OCI-LY1 (cell line): ENCODE data around the gene NAALAD2.

ENCODE experiments used
- EZH2 ChIP-seq: fragments of 200-600 bp; sonication (generic), shearing (Covaris generic); IDR thresholded peaks from 2 replicates; pipeline ENCODE4 v1.8.0; 2017; ENCODE audit warnings: borderline replicate concordance, mixed run types, mild to moderate bottlenecking, antibody characterized with exemption, low read length, moderate library complexity, mixed read lengths
- TF ChIP-seq, protein P1 (sequence below): fragments of 200-600 bp; sonication (generic), shearing (Covaris generic); IDR thresholded peaks from 2 replicates; pipeline ENCODE4 v1.5.1; 2017; ENCODE audit warnings: mild to moderate bottlenecking, antibody characterized with exemption, low read length, moderate library complexity, mixed read lengths

DNA sequence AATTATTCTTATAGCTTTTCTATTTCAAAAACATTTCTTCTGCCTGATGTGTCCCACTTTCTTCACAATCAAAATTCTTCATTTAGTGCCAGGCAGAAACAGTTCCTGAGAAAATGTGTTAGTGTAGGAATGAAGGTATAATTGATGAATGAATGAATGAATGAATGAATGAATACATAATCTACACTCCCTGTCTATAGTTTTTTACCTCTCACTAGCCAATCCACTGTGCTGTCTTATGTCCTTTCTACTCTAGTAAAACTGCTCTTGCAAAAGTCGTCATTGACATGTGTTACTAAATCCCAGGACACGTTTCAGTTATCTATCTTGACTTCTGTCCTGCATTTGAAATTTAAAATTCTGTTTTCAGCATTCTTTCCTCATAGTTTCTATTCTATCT, 45.5 kb downstream of the NAALAD2 start:
- TF ChIP-seq, protein P1, sequence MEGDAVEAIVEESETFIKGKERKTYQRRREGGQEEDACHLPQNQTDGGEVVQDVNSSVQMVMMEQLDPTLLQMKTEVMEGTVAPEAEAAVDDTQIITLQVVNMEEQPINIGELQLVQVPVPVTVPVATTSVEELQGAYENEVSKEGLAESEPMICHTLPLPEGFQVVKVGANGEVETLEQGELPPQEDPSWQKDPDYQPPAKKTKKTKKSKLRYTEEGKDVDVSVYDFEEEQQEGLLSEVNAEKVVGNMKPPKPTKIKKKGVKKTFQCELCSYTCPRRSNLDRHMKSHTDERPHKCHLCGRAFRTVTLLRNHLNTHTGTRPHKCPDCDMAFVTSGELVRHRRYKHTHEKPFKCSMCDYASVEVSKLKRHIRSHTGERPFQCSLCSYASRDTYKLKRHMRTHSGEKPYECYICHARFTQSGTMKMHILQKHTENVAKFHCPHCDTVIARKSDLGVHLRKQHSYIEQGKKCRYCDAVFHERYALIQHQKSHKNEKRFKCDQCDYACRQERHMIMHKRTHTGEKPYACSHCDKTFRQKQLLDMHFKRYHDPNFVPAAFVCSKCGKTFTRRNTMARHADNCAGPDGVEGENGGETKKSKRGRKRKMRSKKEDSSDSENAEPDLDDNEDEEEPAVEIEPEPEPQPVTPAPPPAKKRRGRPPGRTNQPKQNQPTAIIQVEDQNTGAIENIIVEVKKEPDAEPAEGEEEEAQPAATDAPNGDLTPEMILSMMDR = no peak
- no peak for TF ChIP-seq EZH2
